ENCODE measurements around the gene USP17L26.
"Not testable (repeated sequence)": the region's sequence is repeated elsewhere in the genome, so short reads cannot be mapped to it uniquely, and the experiment has no call there.

Gene USP17L26

DNA sequence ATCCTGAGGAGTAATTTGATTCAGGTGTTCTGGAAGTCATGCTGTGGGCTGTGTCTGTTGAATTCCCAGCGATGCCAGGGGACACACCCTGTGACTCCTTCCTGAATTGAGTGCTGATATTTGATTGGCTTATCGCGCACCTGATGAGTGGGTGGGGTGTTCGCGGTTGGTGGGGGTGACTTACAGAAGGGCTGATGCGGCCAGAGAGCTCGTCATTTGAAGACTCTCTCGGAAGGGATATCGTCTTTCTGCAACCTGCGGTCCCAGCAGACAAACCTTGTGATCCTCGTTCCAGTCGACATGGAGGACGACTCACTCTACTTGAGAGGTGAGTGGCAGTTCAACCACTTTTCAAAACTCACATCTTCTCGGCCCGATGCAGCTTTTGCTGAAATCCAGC lies at the start of gene USP17L26:
Gene USP17L26, plus strand, starts transcription at position 301 of the 400 bp plus-strand sequence. Its CDS starts 0 bp downstream, at position 301.
- not testable (repeated sequence) for DNase-seq

DNA sequence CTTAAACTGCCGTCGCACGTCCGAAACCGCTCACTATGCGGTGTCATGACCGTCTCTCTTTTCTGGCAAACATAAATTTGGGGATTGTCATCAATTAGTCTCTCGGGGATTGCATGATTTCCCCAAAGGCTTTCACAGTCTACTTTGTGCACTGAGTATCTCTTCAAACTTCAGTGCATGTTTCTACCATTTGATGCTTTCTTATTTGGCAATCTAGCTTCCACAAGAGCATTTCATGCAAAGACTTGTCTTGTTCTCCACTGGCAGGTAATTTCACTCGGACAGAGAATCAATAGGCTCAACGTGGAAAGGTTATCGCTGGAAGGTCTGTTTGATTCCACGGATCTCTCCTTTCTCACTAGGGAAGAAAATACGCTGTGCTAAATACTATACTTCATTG lies 10.3 kb upstream of the USP17L26 start:
- not testable (repeated sequence) for DNase-seq

GRCh38 chr4:9324865-9325264 lies 9.6 kb upstream of the USP17L26 start, which contains the start of gene USP17L24:
Gene USP17L24 (plus strand): TSS chr4:9325165. CDS start chr4:9325165, 0 bp downstream.
- not testable (repeated sequence) for DNase-seq

GRCh38 chr4:9329611-9330010 lies 4.8 kb upstream of the USP17L26 start, which contains the start of gene USP17L25:
Gene USP17L25 (plus strand): TSS chr4:9329911. CDS start chr4:9329911, 0 bp downstream.
- not testable (repeated sequence) for DNase-seq

- not testable (repeated sequence) for DNase-seq
Measured at GRCh38 chr4:9339103-9339502, 4.6 kb downstream of the USP17L26 start, which contains the start of gene USP17L5. Gene USP17L5 (plus strand): TSS chr4:9339403. CDS start chr4:9339403, 0 bp downstream.

DNA sequence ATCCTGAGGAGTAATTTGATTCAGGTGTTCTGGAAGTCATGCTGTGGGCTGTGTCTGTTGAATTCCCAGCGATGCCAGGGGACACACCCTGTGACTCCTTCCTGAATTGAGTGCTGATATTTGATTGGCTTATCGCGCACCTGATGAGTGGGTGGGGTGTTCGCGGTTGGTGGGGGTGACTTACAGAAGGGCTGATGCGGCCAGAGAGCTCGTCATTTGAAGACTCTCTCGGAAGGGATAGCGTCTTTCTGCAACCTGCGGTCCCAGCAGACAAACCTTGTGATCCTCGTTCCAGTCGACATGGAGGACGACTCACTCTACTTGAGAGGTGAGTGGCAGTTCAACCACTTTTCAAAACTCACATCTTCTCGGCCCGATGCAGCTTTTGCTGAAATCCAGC lies 9.4 kb downstream of the USP17L26 start, which contains the start of gene USP17L27:
Gene USP17L27, plus strand, starts transcription at position 301 of the 400 bp plus-strand sequence. Its CDS starts 0 bp downstream, at position 301.
- DNase-seq, result not testable (repeated sequence)

- not testable (repeated sequence) for DNase-seq
Measured at GRCh38 chr4:9348593-9348992, 14.1 kb downstream of the USP17L26 start, which contains the start of gene USP17L28. Gene USP17L28 (plus strand): TSS chr4:9348893. CDS start chr4:9348893, 0 bp downstream.

GRCh38 chr4:9350866-9351265 lies 16.4 kb downstream of the USP17L26 start:
- DNase-seq, result not testable (repeated sequence)

DNA sequence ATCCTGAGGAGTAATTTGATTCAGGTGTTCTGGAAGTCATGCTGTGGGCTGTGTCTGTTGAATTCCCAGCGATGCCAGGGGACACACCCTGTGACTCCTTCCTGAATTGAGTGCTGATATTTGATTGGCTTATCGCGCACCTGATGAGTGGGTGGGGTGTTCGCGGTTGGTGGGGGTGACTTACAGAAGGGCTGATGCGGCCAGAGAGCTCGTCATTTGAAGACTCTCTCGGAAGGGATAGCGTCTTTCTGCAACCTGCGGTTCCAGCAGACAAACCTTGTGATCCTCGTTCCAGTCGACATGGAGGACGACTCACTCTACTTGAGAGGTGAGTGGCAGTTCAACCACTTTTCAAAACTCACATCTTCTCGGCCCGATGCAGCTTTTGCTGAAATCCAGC lies 18.9 kb downstream of the USP17L26 start, which contains the start of gene USP17L29:
Gene USP17L29, plus strand, starts transcription at position 301 of the 400 bp plus-strand sequence. Its CDS starts 0 bp downstream, at position 301.
- DNase-seq, result not testable (repeated sequence)

DNA sequence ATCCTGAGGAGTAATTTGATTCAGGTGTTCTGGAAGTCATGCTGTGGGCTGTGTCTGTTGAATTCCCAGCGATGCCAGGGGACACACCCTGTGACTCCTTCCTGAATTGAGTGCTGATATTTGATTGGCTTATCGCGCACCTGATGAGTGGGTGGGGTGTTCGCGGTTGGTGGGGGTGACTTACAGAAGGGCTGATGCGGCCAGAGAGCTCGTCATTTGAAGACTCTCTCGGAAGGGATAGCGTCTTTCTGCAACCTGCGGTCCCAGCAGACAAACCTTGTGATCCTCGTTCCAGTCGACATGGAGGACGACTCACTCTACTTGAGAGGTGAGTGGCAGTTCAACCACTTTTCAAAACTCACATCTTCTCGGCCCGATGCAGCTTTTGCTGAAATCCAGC lies 28.4 kb downstream of the USP17L26 start, which contains the start of gene USP17L30:
Gene USP17L30, plus strand, starts transcription at position 301 of the 400 bp plus-strand sequence. Its CDS starts 0 bp downstream, at position 301.
- DNase-seq, result not testable (repeated sequence)

- DNase-seq, result not testable (repeated sequence)
Measured at GRCh38 chr4:9379881-9380280, 45.4 kb downstream of the USP17L26 start.

GRCh38 chr4:9381012-9381534 lies 46.6 kb downstream of the USP17L26 start:
- DNase-seq, result peak; percentile 42

DNA sequence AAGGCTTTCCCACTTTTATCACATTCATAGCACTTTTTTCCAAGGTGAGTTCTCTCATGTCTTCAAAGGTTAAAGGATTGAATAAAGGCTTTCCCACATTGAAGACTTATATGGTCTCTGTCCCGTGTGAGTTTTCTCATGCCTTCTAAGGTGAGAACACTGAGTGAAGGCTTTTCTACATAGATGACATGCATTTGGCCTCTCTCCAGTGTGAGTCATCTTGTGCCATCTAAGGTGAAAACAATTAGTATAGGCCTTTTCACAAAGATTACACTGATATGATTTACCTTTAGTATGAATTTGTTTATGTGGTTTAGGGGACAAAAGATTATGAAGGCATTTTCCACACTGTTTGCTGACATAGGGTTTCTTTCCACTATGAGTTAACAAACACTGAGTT lies 49.7 kb downstream of the USP17L26 start:
- DNase-seq, result no peak

Data from activated T-cell treated with anti-CD3 and anti-CD28 coated beads, Interleukin-2, amount 50 U/mL, for 1 hour (primary cell).